LNCaP clone FGC (cell line): ENCODE results near the gene ADAMTS16.

Source experiments
- DNase-seq: peaks from one replicate; pipeline ENCODE4 v3.0.0-alpha.2; 2011; ENCODE audit warnings: low read depth
- H3K4me3 ChIP-seq: 2 replicates; pipeline ENCODE4 v1.5.1; 2011; ENCODE audit warnings: mild to moderate bottlenecking, low read depth, low read length, control low read depth
- TF ChIP-seq, protein P1 (sequence below): IDR thresholded peaks from 2 replicates; pipeline ENCODE4 v1.5.1; 2012; ENCODE audit warnings: mild to moderate bottlenecking; ENCODE audit not compliant: control insufficient read depth, insufficient read depth; ENCODE audit errors: extremely low read depth

The ADAMTS16 gene

GRCh38 chr5:5116956-5117355, 23.2 kb upstream of the ADAMTS16 start:
- no peak for DNase-seq
- TF ChIP-seq, protein P1, sequence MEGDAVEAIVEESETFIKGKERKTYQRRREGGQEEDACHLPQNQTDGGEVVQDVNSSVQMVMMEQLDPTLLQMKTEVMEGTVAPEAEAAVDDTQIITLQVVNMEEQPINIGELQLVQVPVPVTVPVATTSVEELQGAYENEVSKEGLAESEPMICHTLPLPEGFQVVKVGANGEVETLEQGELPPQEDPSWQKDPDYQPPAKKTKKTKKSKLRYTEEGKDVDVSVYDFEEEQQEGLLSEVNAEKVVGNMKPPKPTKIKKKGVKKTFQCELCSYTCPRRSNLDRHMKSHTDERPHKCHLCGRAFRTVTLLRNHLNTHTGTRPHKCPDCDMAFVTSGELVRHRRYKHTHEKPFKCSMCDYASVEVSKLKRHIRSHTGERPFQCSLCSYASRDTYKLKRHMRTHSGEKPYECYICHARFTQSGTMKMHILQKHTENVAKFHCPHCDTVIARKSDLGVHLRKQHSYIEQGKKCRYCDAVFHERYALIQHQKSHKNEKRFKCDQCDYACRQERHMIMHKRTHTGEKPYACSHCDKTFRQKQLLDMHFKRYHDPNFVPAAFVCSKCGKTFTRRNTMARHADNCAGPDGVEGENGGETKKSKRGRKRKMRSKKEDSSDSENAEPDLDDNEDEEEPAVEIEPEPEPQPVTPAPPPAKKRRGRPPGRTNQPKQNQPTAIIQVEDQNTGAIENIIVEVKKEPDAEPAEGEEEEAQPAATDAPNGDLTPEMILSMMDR: no peak
- H3K4me3 ChIP-seq: no peak overlapping the region

GRCh38 chr5:5122776-5123175, 17.4 kb upstream of the ADAMTS16 start:
- TF ChIP-seq, protein P1: no peak
- no peak for DNase-seq

DNA sequence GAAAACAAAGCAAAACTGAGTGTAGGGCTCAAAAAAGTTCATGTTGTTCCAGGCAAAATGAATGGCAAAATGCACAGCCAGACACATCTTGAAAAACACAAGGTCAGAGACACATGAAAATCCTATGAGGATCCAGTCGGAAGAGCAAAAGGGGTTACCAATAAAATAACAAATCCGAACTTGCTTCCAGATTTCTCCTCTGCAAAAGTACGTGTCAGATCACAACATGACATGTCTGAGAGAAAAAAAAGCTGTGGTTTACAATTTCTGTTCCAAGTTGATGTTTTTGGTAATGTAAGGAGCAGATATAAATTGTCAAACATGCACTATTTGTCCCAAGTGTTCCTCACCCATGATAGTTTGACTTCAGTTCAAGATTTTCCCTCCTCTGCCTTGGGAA, 15.9 kb upstream of the ADAMTS16 start:
- DNase-seq: no peak
- no peak overlapping the region for H3K4me3 ChIP-seq
- TF ChIP-seq, protein P1: no peak

More at GRCh38 chr5:5122776-5123175, 17.4 kb upstream of the ADAMTS16 start:
- no peak overlapping the region for H3K4me3 ChIP-seq

GRCh38 chr5:5126444-5126843, 13.7 kb upstream of the ADAMTS16 start:
- TF ChIP-seq, protein P1: no peak
- no peak overlapping the region for H3K4me3 ChIP-seq
- no peak for DNase-seq

GRCh38 chr5:5128766-5129165, 11.4 kb upstream of the ADAMTS16 start:
- no peak for DNase-seq
- TF ChIP-seq, protein P1: no peak
- no peak overlapping the region for H3K4me3 ChIP-seq

- TF ChIP-seq, protein P1: no peak
- DNase-seq: no peak
- H3K4me3 ChIP-seq: no peak overlapping the region
These were observed 7.9 kb upstream of the ADAMTS16 start for GRCh38 chr5:5132234-5132633.

GRCh38 chr5:5132693-5133295, 7.3 kb upstream of the ADAMTS16 start:
- TF ChIP-seq, protein P1: no peak
- DNase-seq: no peak
- no peak overlapping the region for H3K4me3 ChIP-seq
